Smooth muscle cell (in vitro differentiated cells): Measurements from ENCODE around the gene COMMD7. TPM values are rescaled to one million over a fixed set of nuclear protein-coding genes. Genes with fewer than 3 reads are reported as not detected.

ENCODE experiments used
- DNase-seq: peaks from one replicate; lab custom pipeline; 2025; ENCODE audit not compliant: unreplicated experiment; lab: John Stamatoyannopoulos, UW
- H2AFZ ChIP-seq: fragments of 200-600 bp; sonication (generic); 2 replicates; pipeline ENCODE4 v1.6.0; 2016; ENCODE audit warnings: antibody characterized with exemption, low read depth, mild to moderate bottlenecking
- H3F3A ChIP-seq: fragments of 200-600 bp; sonication (generic); 2 replicates; pipeline ENCODE4 v1.6.0; 2017; ENCODE audit warnings: antibody characterized with exemption, low read depth
- H3K27ac ChIP-seq: fragments of 200-600 bp; sonication (generic); 2 replicates; pipeline ENCODE4 v1.5.1; 2016; ENCODE audit warnings: low read depth, mild to moderate bottlenecking
- H3K27me3 ChIP-seq: fragments of 200-600 bp; sonication (generic); 2 replicates; pipeline ENCODE4 v1.6.1; 2016; ENCODE audit warnings: low read depth, mild to moderate bottlenecking
- H3K36me3 ChIP-seq: fragments of 200-600 bp; sonication (generic); 2 replicates; pipeline ENCODE4 v1.5.1; 2016; ENCODE audit warnings: low read depth
- H3K4me1 ChIP-seq: fragments of 200-600 bp; sonication (generic); 2 replicates; pipeline ENCODE4 v1.5.1; 2016; ENCODE audit warnings: low read depth
- H3K4me2 ChIP-seq: fragments of 200-600 bp; sonication (generic); 2 replicates; pipeline ENCODE4 v1.6.0; 2016; ENCODE audit warnings: mild to moderate bottlenecking
- H3K4me3 ChIP-seq: fragments of 200-600 bp; sonication (generic); 2 replicates; pipeline ENCODE4 v1.5.1; 2016; ENCODE audit warnings: mild to moderate bottlenecking
- H3K79me2 ChIP-seq: fragments of 200-600 bp; sonication (generic); 2 replicates; pipeline ENCODE4 v1.6.0; 2016; ENCODE audit warnings: low read depth, mild to moderate bottlenecking
- H3K9ac ChIP-seq: fragments of 200-600 bp; sonication (generic); 2 replicates; pipeline ENCODE4 v1.6.0; 2016; ENCODE audit warnings: low read depth
- H3K9me3 ChIP-seq: fragments of 200-600 bp; sonication (generic); replicated peaks from 2 replicates; pipeline ENCODE4 v1.5.1; 2016; ENCODE audit warnings: low read depth
- H4K20me1 ChIP-seq: fragments of 200-600 bp; sonication (generic); 2 replicates; pipeline ENCODE4 v1.6.0; 2016; ENCODE audit warnings: low read depth
- WGBS: methylation state at CpG from one replicate; pipeline ENCODE4 v1.1.7; 2016; ENCODE audit warnings: low lambda C conversion rate; 5-methylcytosine and 5-hydroxymethylcytosine counted together
- polyA plus RNA-seq: library from polyadenylated mRNA; unstranded; fragments of >200 nt; fragmentation: Nextera tagmentation; extraction: Ambion mirVana; gene quantifications from 2 replicates; pipeline ENCODE4 v1.2.1, GENCODE V29; 2016
- total RNA-seq: library from RNA; depleted of rRNA; stranded (reverse); fragments of >200 nt; gene quantifications from 2 replicates; pipeline ENCODE4 v1.2.3, GENCODE V29; 2014
- TF ChIP-seq, protein P1 (sequence below): fragments of 200-600 bp; sonication (generic); IDR thresholded peaks from 2 replicates; pipeline ENCODE4 v1.5.1; 2017; ENCODE audit warnings: borderline replicate concordance, mild to moderate bottlenecking, antibody characterized with exemption; ENCODE audit not compliant: insufficient read depth, poor library complexity, severe bottlenecking

COMMD7 gene
- total and polyA plus RNA-seq, 2 experiments from 2014 or later = 29.2 to 57.6 TPM

GRCh38 chr20:32672394-32672981 lies 70.8 kb downstream of the COMMD7 start:
- TF ChIP-seq, protein P1, sequence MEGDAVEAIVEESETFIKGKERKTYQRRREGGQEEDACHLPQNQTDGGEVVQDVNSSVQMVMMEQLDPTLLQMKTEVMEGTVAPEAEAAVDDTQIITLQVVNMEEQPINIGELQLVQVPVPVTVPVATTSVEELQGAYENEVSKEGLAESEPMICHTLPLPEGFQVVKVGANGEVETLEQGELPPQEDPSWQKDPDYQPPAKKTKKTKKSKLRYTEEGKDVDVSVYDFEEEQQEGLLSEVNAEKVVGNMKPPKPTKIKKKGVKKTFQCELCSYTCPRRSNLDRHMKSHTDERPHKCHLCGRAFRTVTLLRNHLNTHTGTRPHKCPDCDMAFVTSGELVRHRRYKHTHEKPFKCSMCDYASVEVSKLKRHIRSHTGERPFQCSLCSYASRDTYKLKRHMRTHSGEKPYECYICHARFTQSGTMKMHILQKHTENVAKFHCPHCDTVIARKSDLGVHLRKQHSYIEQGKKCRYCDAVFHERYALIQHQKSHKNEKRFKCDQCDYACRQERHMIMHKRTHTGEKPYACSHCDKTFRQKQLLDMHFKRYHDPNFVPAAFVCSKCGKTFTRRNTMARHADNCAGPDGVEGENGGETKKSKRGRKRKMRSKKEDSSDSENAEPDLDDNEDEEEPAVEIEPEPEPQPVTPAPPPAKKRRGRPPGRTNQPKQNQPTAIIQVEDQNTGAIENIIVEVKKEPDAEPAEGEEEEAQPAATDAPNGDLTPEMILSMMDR = no peak
- H3K4me2 ChIP-seq = no peak overlapping the region
- no peak overlapping the region for H3K9ac ChIP-seq
- H3K27me3 ChIP-seq = no peaks in the 10 kb centered on the region
- no peak overlapping the region for H3K27ac ChIP-seq
- H3K4me1 ChIP-seq = peaks cover 9% of the 10 kb centered on the region
- H2AFZ ChIP-seq = no peak overlapping the region
- H4K20me1 ChIP-seq = no peaks in the 10 kb centered on the region
- no peaks in the 10 kb centered on the region for H3K36me3 ChIP-seq
- WGBS = 75% methylated on average over 3 of the region's 3 CpGs
- H3K79me2 ChIP-seq = no peaks in the 10 kb centered on the region
- DNase-seq = no peak
- no peaks in the 10 kb centered on the region for H3F3A ChIP-seq
- no peaks in the 10 kb centered on the region for H3K9me3 ChIP-seq
- H3K4me3 ChIP-seq = no peak overlapping the region

DNA sequence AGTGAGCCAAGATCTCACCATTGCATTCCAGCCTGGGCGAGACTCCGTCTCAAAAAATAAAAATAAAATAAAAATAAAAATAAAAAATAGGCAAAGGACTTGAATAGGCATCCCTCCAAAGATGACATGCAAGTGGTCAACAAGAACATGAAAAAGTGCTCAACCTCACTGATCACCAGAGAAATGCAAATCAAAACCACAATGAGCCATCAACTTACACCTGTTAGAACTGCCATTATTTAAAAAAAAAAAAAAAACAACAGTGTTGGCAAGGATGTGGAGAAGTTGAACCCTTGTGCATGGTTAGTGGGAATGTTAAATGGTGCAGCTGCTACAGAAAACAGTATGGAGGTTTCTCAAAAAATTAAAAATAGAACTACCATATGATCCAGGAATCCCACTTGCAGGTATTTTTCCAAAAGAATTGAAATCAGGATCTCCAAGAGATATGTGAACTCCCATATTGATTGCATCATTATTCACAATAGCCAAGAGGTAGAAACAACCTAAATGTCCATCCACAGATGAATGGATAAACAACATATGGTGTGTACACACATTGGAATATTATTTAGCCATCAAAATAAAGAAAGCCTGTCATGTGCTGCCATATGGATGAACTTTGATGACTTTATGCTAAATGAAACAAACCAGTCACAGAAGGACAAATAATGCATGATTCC lies 72.4 kb downstream of the COMMD7 start:
- H3K27me3 ChIP-seq = no peaks in the 10 kb centered on the region
- H2AFZ ChIP-seq = no peak overlapping the region
- TF ChIP-seq, protein P1 = no peak
- no peak overlapping the region for H3K27ac ChIP-seq
- H3K4me1 ChIP-seq = peaks cover 9% of the 10 kb centered on the region
- H3K36me3 ChIP-seq = no peaks in the 10 kb centered on the region
- no peak for DNase-seq
- H4K20me1 ChIP-seq = no peaks in the 10 kb centered on the region
- H3F3A ChIP-seq = no peaks in the 10 kb centered on the region
- no peaks in the 10 kb centered on the region for H3K9me3 ChIP-seq
- no peaks in the 10 kb centered on the region for H3K79me2 ChIP-seq
- WGBS = 100% methylated on average over 2 of the region's 2 CpGs
- no peak overlapping the region for H3K9ac ChIP-seq
- no peak overlapping the region for H3K4me2 ChIP-seq
- H3K4me3 ChIP-seq = no peak overlapping the region

DNA sequence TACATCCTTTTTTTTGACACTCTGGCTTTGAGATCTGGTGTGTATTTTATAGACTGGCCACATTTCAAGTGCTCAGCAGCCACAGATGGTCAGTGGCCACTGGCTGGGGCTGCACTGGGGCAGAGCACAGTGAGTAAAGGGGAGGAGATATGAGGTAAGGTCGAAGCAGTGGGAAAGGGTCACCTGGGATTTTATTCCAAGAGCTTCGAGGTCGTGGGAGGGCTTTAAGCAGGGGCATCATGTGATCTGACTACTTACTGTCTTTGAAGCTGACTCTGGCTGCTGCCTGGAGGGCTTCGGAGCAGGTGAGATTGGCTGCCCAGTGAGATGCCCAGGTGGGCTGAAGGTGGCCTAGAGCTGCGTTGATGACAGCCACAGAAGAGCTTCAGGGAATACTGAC lies 76.2 kb downstream of the COMMD7 start:
- DNase-seq = no peak
- TF ChIP-seq, protein P1 = no peak
- no peaks in the 10 kb centered on the region for H3K4me1 ChIP-seq
- H3K4me3 ChIP-seq = no peak overlapping the region
- H3F3A ChIP-seq = no peaks in the 10 kb centered on the region
- H3K4me2 ChIP-seq = no peak overlapping the region
- H3K9me3 ChIP-seq = no peaks in the 10 kb centered on the region
- H4K20me1 ChIP-seq = no peaks in the 10 kb centered on the region
- H3K79me2 ChIP-seq = no peaks in the 10 kb centered on the region
- no peaks in the 10 kb centered on the region for H3K36me3 ChIP-seq
- no peak overlapping the region for H3K27ac ChIP-seq
- 68% methylated on average over 5 of the region's 5 CpGs for WGBS
- H2AFZ ChIP-seq = no peak overlapping the region
- no peaks in the 10 kb centered on the region for H3K27me3 ChIP-seq
- H3K9ac ChIP-seq = no peak overlapping the region

DNA sequence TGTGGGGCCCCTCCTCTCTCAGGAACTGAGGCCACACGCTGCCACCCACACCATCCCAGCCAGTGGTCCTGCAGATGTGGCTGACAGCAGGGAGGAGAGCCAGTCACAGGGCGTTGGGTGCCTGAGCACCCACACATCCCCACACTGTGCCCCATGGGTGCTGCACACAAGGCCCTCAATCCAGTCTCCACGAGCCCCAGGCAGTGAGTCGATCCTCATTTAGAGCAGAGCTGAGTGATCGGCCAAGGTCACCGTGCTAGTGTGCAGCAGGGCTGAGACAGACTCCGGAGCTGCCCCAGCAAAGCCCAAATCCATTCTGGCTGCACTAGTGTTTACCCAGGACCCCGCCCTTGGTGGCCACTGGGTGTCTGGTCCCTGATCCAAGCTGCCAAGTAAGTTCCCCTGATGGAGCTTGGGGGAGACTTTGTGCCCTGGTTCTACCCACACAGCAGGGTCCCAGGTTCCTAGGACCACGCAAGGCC lies 78.5 kb downstream of the COMMD7 start:
- H3K79me2 ChIP-seq = no peaks in the 10 kb centered on the region
- no peak overlapping the region for H2AFZ ChIP-seq
- no peak overlapping the region for H3K4me2 ChIP-seq
- WGBS = 63% methylated on average over 9 of the region's 9 CpGs
- H3F3A ChIP-seq = no peaks in the 10 kb centered on the region
- no peak overlapping the region for H3K4me3 ChIP-seq
- no peaks in the 10 kb centered on the region for H3K9me3 ChIP-seq
- H3K9ac ChIP-seq = no peak overlapping the region
- no peak for DNase-seq
- no peaks in the 10 kb centered on the region for H4K20me1 ChIP-seq
- peak overlapping the region; percentile 21 for H3K27ac ChIP-seq
- TF ChIP-seq, protein P1 = no peak
- H3K36me3 ChIP-seq = no peaks in the 10 kb centered on the region
- no peaks in the 10 kb centered on the region for H3K27me3 ChIP-seq
- H3K4me1 ChIP-seq = no peaks in the 10 kb centered on the region
